ENCODE results near the gene GOLGA6A. TPM values are rescaled to one million over a fixed set of nuclear protein-coding genes. Genes with fewer than 3 reads are reported as not detected.
"Not testable (repeated sequence)": the region's sequence is repeated elsewhere in the genome, so short reads cannot be mapped to it uniquely, and the experiment has no call there.

Gene GOLGA6A
- total RNA-seq, 1 donor from 2014 or later = not detected

DNA sequence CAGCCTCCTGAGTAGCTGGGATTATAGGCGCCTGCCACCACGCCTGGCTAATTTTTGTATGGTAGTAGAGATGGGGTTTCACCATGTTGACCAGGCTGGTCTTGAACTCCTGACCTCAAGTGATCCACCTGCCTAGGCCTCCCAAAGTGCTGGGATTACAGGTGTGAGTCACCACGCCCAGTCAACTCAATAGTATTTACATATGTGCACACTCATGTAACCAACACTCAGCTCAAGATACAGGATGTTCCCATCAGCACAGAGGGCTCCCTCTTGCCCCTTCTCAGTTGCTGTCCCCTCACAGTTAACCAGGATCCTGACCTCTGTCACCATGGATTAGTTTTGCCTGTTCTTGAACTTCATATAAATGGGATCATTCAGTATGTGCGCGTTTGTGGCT lies 26.0 kb downstream of the GOLGA6A start:
- intact Hi-C loops (cut with micrococcal nuclease); H3K36me3 Mint-ChIP-seq (ENCODE audit: low read depth); DNase-seq (ENCODE audit: low spot score); H3K27me3 Mint-ChIP-seq (ENCODE audit: low read depth); H3K9me3 Mint-ChIP-seq; H3K27ac Mint-ChIP-seq; H3K4me3 Mint-ChIP-seq (ENCODE audit: low read depth): not testable (repeated sequence)
- peaks cover 12% of the 10 kb centered on the region for H3K4me1 Mint-ChIP-seq (ENCODE audit: low read depth)

DNA sequence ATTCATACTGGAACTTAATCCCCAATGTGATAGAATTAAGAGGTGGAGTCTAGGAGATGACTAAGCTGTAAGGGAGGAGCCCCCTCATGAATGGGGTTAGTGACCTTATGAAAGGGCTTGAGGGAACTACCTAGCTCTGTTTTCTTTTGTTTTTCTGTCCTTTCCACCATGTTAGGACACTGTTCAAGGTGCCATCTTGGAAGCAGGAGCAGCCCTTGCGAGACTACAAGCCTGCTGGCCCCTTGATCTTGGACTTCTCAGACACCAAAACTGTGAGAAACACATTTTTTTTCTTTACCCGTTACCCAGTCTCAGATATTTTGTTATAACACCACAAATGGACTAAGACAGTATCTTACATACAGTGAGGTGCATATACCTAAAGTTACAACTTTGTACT lies 26.5 kb downstream of the GOLGA6A start:
- H3K4me3 Mint-ChIP-seq (ENCODE audit: low read depth) = no peak overlapping the region
- no peaks in the 10 kb centered on the region for H3K36me3 Mint-ChIP-seq (ENCODE audit: low read depth)

DNA sequence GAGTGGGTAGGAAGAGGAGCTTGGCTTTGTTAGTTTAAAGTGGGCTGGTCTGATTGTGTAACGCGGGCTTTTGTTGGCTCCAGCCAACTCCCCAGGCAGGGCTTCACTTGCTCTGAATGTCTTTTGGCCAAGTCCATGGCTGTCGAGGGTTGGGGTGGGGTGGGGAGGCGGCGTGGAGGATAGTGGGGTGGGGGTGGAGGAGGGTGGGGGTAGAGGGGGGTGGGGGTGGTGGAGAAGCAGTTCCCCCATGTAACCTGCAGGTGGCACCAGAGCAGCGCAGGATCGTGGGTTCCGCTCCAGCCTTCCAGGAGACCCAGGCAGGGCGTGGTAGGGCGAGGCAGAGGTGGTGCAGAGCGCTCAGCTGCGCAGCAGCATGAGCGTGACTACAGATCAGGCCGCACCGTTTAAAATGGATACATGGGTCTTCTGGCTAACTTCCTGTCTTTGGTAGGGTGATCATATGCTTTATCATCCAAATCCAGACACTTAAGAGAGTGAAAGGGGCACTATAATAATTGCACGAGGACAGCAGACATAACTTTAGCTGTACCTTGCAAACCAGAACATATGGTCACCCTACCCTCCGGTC lies 28.3 kb downstream of the GOLGA6A start:
- H3K4me1 Mint-ChIP-seq (ENCODE audit: low read depth) = peaks cover 6% of the 10 kb centered on the region
- DNase-seq (ENCODE audit: low spot score) = peak; percentile 64
- no peak overlapping the region for H3K27ac Mint-ChIP-seq
- peaks cover 2% of the 10 kb centered on the region for H3K27me3 Mint-ChIP-seq (ENCODE audit: low read depth)
- H3K4me3 Mint-ChIP-seq (ENCODE audit: low read depth) = no peak overlapping the region
- H3K9me3 Mint-ChIP-seq = no peaks in the 10 kb centered on the region
- no peaks in the 10 kb centered on the region for H3K36me3 Mint-ChIP-seq (ENCODE audit: low read depth)
- intact Hi-C loops (cut with micrococcal nuclease) = no loop called here

More for the DNA sequence above, 26.5 kb downstream of the GOLGA6A start:
- H3K27me3 Mint-ChIP-seq (ENCODE audit: low read depth) = peaks cover 2% of the 10 kb centered on the region
- no peak overlapping the region for H3K27ac Mint-ChIP-seq
- H3K4me1 Mint-ChIP-seq (ENCODE audit: low read depth) = peaks cover 12% of the 10 kb centered on the region
- intact Hi-C loops (cut with micrococcal nuclease) = no loop called here
- H3K9me3 Mint-ChIP-seq = no peaks in the 10 kb centered on the region
- DNase-seq (ENCODE audit: low spot score) = no peak

DNA sequence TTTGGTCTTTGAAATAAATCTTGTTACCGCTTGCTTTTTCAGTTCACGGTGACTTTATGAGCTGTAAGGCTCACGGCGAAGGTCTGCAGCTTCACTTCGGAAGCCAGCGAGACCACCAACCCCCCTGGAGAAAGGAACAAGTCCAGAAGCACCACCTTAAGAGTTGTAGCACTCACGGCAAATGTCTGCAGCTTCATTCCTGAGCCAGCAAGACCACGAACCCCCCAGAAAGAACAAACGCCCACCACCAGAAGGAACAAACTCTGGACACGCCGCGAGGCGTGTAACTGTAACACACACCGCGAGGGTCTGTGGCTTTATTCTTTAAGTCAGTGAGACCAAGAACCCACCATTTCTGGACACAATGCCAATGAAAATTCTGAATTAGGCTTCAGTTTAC lies 28.8 kb downstream of the GOLGA6A start:
- Mint-ChIP-seq H3K4me3 (ENCODE audit: low read depth) (no peak overlapping the region), H3K9me3 (no peaks in the 10 kb centered on the region), H3K36me3 (ENCODE audit: low read depth) (no peaks in the 10 kb centered on the region), H3K27ac (no peak overlapping the region), H3K4me1 (ENCODE audit: low read depth) (peaks cover 6% of the 10 kb centered on the region), H3K27me3 (ENCODE audit: low read depth) (peaks cover 2% of the 10 kb centered on the region)
- no peak for DNase-seq (ENCODE audit: low spot score)
- intact Hi-C loops (cut with micrococcal nuclease) = no loop called here

DNA sequence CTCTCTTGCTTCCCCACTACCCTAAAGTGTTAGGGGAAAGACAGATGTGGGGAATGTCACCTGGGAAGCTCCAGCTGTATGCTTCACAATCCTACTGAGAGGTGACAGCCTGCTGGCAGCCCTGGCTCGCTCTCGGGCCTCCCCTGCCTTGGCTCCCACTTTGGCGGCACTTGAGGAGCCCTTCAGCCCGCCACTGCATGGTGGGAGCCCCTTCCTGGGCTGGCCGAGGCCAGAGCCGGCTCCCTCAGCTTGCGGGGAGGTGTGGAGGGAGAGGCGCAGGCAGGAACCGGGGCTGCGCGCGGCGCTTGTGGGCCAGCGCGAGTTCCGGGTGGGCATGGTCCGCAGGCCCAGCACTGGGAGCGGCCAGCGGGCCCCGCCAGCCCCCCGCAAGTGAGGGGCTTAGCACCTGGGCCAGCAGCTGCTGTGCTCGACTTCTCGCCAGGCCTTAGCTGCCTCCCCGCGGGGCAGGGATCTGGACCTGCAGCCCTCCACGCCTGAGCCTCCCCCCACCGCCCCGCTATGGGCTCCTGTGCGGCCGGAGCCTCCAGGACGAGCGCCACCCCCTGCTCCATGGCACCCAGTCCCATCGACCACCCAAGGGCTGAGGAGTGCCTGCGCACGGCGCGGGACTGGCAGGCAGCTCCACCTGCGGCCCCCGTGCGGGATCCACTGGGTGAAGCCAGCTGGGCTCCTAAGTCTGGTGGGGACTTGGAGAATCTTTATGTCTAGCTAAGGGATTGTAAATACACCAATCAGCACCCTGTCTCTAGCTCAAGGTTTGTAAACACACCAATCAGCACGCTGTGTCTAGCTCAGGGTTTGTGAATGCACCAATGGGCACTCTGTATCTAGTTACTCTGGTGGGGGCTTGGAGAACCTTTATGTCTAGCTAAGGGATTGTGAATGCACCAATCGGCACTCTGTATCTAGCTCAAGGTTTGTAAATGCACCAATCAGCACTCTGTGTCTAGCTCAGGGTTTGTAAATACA lies 29.8 kb downstream of the GOLGA6A start:
- H3K4me3 Mint-ChIP-seq (ENCODE audit: low read depth) = not testable (repeated sequence)

DNA sequence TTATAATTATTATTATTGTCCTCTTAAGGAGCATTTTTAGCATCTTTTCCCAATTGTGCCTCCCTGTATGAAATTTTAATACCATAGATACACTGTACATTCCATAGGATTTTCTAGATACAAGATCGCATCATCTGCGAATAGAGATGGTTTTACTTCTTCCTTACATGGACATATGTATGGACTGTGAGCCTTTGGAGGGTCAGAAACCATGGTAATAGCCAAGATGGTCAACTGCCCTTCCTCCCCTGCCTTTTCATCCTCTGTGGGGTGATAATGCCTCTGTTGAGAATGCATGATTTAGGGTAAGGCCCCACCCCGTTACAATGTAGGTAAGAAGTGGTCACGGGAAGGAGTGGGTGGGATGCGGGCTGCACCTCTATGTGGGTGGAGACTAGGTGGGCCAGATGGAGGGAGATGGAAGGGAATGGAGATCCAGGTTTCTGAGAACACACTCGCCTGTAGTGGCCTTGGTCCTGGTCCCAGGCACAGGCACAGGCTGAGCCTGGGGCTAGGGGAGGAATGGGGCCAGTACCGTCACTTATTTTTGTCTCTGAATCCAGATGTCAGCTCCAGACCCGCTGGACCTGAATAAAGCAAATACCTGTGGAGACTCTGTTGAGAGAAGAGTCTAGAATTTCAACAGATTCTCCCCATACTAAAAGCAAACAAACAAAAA lies 31.7 kb downstream of the GOLGA6A start:
- DNase-seq (ENCODE audit: low spot score) = no peak
- Mint-ChIP-seq H3K4me1 (ENCODE audit: low read depth) (peaks cover 14% of the 10 kb centered on the region), H3K9me3 (no peaks in the 10 kb centered on the region), H3K27ac (no peak overlapping the region), H3K36me3 (ENCODE audit: low read depth) (no peaks in the 10 kb centered on the region), H3K4me3 (ENCODE audit: low read depth) (no peak overlapping the region), H3K27me3 (ENCODE audit: low read depth) (peaks cover 2% of the 10 kb centered on the region)
- intact Hi-C loops (cut with micrococcal nuclease) = no loop called here

More for the DNA sequence above, 29.8 kb downstream of the GOLGA6A start:
- H3K27me3 Mint-ChIP-seq (ENCODE audit: low read depth); H3K27ac Mint-ChIP-seq; H3K9me3 Mint-ChIP-seq; DNase-seq (ENCODE audit: low spot score); H3K36me3 Mint-ChIP-seq (ENCODE audit: low read depth); intact Hi-C loops (cut with micrococcal nuclease): not testable (repeated sequence)
- peaks cover 14% of the 10 kb centered on the region for H3K4me1 Mint-ChIP-seq (ENCODE audit: low read depth)

DNA sequence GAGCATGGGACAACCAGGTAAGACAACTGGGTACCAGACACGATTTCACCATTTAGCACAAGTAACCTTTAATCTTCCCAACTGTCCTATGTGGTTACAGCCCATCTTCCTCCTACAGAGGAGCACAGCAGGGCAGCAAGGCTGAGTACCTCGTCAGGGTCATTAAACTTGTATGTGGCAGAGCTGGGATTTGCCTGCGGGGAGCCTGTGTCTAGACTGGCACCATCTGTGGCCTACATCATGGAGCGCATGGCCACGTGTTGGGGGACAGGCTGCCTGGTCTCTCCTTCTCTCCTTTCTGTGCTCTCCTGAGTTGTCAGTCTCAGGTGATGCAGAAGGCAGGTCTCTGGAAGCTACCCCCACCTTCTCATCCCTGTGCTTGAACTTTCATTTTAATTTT lies 32.2 kb downstream of the GOLGA6A start:
- DNase-seq (ENCODE audit: low spot score) = no peak
- H3K4me1 Mint-ChIP-seq (ENCODE audit: low read depth) = peaks cover 14% of the 10 kb centered on the region
- no peaks in the 10 kb centered on the region for H3K9me3 Mint-ChIP-seq
- intact Hi-C loops (cut with micrococcal nuclease) = no loop called here
- H3K36me3 Mint-ChIP-seq (ENCODE audit: low read depth) = no peaks in the 10 kb centered on the region
- H3K4me3 Mint-ChIP-seq (ENCODE audit: low read depth) = no peak overlapping the region
- H3K27me3 Mint-ChIP-seq (ENCODE audit: low read depth) = peaks cover 1% of the 10 kb centered on the region
- H3K27ac Mint-ChIP-seq = no peak overlapping the region

DNA sequence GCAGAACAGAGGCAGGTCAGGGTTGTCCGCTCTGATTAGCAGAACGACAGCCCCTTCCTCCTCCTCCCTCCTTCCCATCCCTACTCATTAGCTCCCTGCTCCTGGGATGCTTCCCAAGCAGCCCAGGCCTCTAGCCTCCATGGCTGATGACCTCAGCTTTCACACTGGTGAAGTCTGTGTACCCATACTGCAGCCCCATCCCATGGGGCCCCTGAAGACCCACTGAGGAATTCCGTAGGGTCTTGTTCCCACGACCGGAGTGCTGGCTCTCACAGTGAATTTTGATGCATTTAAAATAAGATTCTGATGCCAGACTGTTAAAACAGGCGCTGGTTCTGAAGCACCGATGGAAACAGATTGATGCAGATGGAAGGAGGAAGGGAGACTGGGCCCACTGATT lies 36.1 kb downstream of the GOLGA6A start:
- intact Hi-C loops (cut with micrococcal nuclease) = loop anchor here (5.0 kb wide), 1 partner anchor 69 kb away; no protein-coding TSS in a partner anchor
- Mint-ChIP-seq H3K4me3 (ENCODE audit: low read depth) (no peak overlapping the region), H3K36me3 (ENCODE audit: low read depth) (no peaks in the 10 kb centered on the region), H3K27ac (no peak overlapping the region), H3K27me3 (ENCODE audit: low read depth) (no peaks in the 10 kb centered on the region), H3K4me1 (ENCODE audit: low read depth) (peaks cover 8% of the 10 kb centered on the region), H3K9me3 (no peaks in the 10 kb centered on the region)
- no peak for DNase-seq (ENCODE audit: low spot score)

DNA sequence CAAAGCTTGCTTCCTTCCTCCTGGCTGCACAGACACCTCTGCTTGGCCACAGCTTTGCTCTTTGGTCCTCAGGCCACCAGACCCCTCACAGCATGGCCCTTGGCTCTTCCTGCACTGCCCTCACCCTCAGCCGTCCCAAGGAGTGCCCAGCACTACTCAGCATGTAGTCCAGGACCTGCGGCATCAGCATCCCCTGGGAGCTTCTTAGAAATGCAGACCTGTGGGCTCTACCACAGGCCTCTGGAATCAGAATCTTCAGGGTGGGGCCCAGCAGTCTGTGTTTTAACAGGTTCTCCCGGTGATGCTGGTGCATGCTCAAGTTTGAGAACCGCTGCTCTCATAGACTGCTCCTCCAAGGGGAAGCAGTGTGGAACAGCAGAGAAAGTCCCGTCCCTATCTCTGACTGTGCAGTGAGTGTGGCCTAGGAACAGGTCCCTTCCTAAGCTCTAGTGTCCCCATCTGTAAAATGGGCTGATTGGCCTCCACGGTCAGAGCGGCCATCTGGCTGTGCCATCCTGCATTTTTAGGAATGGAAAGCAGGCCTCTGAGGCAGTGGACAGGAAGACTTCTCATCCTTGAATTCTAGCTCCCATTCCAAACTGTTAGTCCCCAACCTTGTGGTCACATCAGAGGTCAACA lies 36.6 kb downstream of the GOLGA6A start:
- no peak overlapping the region for H3K27ac Mint-ChIP-seq
- no peaks in the 10 kb centered on the region for H3K36me3 Mint-ChIP-seq (ENCODE audit: low read depth)
- H3K27me3 Mint-ChIP-seq (ENCODE audit: low read depth) = no peaks in the 10 kb centered on the region
- H3K4me3 Mint-ChIP-seq (ENCODE audit: low read depth) = no peak overlapping the region
- intact Hi-C loops (cut with micrococcal nuclease) = loop anchor here (5.0 kb wide), 1 partner anchor 68 kb away; no protein-coding TSS in a partner anchor
- no peak for DNase-seq (ENCODE audit: low spot score)
- peaks cover 8% of the 10 kb centered on the region for H3K4me1 Mint-ChIP-seq (ENCODE audit: low read depth)
- H3K9me3 Mint-ChIP-seq = no peaks in the 10 kb centered on the region

DNA sequence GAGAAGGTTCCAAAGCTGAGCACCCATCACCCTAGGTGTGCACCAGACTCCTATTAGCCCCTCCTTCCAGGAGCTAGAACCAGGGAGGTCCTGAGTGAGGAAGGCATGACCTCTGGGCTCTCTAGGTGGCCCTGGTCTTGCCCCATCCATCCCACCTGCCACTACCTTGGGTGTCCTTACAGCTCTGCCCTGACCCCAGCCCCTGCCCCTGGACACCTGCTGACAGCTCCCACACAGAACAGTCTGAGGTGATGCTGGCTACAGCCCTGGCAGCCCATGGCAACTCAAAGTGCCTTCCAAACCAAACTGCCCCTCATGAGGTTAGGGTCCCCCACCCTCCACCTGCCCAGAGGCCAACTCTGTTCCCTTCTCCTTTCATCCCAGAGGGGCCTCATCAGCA lies 37.2 kb downstream of the GOLGA6A start:
- intact Hi-C loops (cut with micrococcal nuclease) = loop anchor here (5.0 kb wide), 1 partner anchor 68 kb away; no protein-coding TSS in a partner anchor
- H3K27ac Mint-ChIP-seq = no peak overlapping the region
- H3K36me3 Mint-ChIP-seq (ENCODE audit: low read depth) = no peaks in the 10 kb centered on the region
- H3K4me1 Mint-ChIP-seq (ENCODE audit: low read depth) = peaks cover 8% of the 10 kb centered on the region
- DNase-seq (ENCODE audit: low spot score) = no peak
- H3K4me3 Mint-ChIP-seq (ENCODE audit: low read depth) = no peak overlapping the region
- H3K9me3 Mint-ChIP-seq = no peaks in the 10 kb centered on the region
- no peaks in the 10 kb centered on the region for H3K27me3 Mint-ChIP-seq (ENCODE audit: low read depth)

DNA sequence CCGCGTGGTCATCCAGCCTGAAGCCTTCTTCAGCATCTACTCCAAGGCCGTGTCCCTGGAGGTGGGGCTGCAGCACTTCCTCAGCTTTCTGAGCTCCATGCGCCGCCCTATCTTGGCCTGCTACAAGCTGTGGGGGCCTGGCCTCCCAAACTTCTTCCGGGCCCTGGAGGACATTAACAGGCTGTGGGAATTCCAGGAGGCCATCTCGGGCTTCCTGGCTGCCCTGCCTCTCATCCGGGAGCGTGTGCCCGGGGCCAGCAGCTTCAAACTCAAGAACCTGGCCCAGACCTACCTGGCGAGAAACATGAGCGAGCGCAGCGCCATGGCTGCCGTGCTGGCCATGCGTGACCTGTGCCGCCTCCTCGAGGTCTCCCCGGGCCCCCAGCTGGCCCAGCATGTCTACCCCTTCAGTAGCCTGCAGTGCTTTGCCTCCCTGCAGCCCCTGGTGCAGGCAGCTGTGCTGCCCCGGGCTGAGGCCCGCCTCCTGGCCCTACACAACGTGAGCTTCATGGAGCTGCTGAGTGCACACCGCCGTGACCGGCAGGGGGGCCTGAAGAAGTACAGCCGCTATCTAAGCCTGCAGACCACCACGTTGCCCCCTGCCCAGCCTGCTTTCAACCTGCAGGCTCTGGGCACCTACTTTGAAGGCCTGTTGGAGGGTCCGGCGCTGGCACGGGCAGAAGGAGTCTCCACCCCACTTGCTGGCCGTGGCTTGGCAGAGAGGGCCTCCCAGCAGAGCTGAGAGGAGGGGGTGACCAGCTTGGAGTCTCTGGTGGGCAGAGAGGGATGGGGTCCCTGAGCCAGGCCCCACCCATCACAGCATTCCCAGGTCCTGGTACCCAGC lies 37.9 kb downstream of the GOLGA6A start:
- Mint-ChIP-seq H3K36me3 (ENCODE audit: low read depth) (no peaks in the 10 kb centered on the region), H3K4me3 (ENCODE audit: low read depth) (no peak overlapping the region), H3K27ac (no peak overlapping the region), H3K4me1 (ENCODE audit: low read depth) (peaks cover 8% of the 10 kb centered on the region), H3K27me3 (ENCODE audit: low read depth) (no peaks in the 10 kb centered on the region), H3K9me3 (no peaks in the 10 kb centered on the region)
- no peak for DNase-seq (ENCODE audit: low spot score)
- intact Hi-C loops (cut with micrococcal nuclease) = loop anchor here (5.0 kb wide), 1 partner anchor 67 kb away; no protein-coding TSS in a partner anchor

Data from activated T-helper 2 cell treated with anti-CD3 and anti-CD28 coated beads, Interferon-gamma antibody, Interleukin-2, Interleukin-4, amounts not matched to agents 10 μg/mL and 5 μg/mL and 100 μg/mL, durations not matched to agents 14 hours and 24 hours and 36 hours (primary cell).